LNCaP clone FGC (cell line): Measurements from ENCODE around the gene ABHD5.

Experiments
- DNase-seq: peaks from one replicate; pipeline ENCODE4 v3.0.0-alpha.2; 2011; ENCODE audit warnings: low read depth
- H3K4me3 ChIP-seq: 2 replicates; pipeline ENCODE4 v1.5.1; 2011; ENCODE audit warnings: mild to moderate bottlenecking, low read depth, low read length, control low read depth
- TF ChIP-seq, protein P1 (sequence below): IDR thresholded peaks from 2 replicates; pipeline ENCODE4 v1.5.1; 2012; ENCODE audit warnings: mild to moderate bottlenecking; ENCODE audit not compliant: control insufficient read depth, insufficient read depth; ENCODE audit errors: extremely low read depth

Gene ABHD5

DNA sequence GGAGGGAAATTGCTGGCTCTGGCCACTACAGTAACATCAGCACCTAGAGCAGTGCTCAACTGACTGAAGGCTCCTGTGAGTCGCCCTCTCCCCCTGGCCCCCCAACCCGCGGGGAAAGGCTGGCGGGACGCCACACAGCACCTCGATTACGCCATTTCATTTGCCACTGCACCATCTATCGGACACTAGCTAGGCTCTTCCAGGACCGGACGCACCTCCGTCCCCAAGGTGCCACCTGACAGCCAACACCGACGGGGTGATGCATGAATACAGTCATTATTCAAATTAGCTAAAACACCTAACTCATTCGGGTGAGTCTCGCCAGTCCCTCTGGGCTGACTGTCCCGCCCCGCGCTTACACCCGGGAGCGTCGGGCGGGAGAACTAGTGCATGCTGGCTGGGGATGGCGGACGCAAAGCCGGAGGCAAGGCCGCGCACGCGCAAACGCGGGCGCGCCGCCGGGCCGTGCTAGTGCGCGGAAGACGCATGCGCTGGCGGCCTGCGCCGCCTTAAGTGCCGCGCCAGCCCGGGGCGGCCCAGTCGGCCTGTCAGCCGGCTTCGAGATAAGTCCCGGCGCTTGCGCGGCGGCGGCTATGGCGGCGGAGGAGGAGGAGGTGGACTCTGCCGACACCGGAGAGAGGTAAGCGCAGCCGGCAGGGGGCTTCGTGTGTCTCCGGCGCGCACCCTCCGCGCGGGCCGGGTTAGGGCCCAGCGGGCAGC, at the start of gene ABHD5:
ABHD5 (plus strand) TSS at position 539 of the 720 bp plus-strand sequence; CDS start at position 594, 55 bp downstream.
- H3K4me3 ChIP-seq, result peak within 1 kb of the TSS; percentile 71
- DNase-seq, result peak; percentile 85
- TF ChIP-seq, protein P1, sequence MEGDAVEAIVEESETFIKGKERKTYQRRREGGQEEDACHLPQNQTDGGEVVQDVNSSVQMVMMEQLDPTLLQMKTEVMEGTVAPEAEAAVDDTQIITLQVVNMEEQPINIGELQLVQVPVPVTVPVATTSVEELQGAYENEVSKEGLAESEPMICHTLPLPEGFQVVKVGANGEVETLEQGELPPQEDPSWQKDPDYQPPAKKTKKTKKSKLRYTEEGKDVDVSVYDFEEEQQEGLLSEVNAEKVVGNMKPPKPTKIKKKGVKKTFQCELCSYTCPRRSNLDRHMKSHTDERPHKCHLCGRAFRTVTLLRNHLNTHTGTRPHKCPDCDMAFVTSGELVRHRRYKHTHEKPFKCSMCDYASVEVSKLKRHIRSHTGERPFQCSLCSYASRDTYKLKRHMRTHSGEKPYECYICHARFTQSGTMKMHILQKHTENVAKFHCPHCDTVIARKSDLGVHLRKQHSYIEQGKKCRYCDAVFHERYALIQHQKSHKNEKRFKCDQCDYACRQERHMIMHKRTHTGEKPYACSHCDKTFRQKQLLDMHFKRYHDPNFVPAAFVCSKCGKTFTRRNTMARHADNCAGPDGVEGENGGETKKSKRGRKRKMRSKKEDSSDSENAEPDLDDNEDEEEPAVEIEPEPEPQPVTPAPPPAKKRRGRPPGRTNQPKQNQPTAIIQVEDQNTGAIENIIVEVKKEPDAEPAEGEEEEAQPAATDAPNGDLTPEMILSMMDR, result peak; percentile 36

DNA sequence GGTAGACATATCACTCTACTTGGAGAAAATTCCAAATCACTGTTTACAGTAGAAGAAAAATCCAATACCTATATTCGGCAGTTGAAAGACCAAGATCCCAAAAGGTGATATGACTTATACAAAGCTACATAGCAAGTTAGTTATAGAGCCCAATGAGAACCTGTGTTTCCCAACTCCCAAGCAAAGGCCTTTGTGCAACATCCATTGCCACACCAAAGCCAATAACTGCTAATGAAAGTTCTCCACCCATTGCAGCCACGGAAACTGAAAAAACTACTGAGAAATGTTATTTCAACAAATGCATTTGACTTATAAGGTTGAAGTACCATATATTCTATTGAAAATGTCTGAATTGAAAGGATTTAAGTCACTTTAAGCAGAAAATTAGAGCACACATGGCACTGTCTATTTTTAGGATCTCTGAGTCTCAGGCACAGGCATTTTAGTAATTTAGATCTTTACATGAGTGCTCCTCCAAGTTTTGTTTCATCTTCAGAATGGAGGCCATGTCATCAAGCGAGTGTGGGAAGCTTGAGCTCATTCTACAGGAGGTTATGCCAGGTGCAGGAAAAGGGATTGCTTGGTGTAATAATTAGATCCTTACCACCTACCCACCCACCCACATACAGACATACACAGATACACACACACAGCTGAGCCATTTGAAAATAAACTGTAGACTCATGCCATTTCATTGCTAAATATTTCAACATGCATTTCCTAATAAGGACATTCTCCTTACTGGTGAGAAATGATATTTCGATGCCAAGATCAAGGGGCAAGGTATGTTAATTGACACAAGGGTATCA, 49.2 kb upstream of the ABHD5 start:
- TF ChIP-seq, protein P1, result no peak
- DNase-seq, result no peak
- H3K4me3 ChIP-seq, result no peak overlapping the region

DNA sequence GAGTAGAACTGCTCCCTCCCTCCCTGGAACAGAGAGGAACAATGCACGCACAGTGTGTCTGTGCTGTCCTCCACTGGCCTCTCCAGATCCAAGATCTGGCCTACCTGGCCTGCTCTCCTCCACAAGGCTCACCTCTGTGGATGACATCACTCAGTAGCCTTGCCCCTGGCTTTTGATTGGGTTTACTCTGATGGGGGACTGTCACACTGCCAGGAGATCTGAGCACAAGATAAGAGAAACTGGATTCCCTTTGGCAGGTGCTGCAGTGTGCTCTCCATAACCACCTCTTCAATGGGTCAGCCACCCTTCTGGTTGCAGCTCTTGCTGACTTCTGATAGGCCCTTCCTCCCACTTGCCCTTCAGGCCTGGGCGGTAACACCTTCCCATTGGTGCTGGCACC, 46.3 kb upstream of the ABHD5 start:
- DNase-seq, result peak; percentile 66
- TF ChIP-seq, protein P1, result no peak
- no peak overlapping the region for H3K4me3 ChIP-seq

DNA sequence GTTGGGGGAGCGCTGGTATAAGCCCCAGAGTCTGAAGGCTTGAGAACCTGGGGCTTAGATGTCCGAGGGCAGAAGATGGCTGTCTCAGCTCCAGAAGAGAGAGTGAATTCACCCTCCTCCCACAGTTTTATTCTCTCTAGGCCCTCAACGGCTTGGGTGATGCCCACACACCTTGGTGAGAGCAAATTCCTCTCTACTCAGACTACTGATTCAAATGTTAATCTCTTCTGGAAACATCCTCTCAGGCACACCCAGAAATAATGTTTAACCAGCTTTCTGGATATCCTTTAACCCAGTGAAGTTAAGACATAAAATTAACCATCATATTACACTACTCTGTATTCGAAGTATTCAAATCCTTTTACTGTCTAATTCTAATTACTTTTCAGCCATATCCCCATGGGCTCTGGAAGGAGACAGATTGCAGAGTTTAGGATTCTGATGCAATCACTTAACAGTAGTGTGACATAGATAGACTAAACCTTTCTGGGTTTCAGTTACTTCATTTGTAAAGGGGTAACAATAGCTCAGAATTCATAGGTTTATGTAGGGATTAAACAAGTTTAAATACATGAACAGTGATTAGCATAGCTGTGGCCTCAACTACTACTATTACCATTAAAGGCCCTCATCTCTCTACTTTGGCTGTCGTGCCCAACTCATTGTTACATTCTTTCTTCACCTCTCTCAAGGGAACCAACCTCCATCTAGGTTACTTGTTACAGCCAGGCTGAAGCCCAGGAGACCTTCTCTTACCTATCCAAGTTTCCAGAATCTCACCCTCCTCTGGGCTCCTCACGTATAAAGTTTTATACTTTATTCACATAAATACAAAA, 43.2 kb upstream of the ABHD5 start:
- TF ChIP-seq, protein P1, result no peak
- no peak for DNase-seq
- no peak overlapping the region for H3K4me3 ChIP-seq

DNA sequence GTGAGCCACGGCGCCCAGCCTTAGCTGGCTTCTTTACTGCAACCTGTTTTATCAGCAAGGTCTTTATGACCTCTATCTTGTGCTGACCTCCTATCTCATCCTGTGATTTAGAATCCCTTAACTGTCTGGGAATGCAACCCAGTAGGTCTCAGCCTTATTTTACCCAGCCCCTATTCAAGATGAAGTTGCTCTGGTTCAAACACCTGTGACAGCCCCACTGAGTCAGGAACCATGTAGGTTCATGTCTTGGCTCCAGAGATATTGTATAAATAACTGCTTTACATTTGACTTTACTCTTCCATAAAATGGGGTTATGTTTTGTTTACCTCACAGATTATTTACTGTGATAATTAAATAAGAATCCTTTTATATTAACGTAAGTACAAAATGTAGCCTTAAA, 41.8 kb upstream of the ABHD5 start:
- TF ChIP-seq, protein P1, result no peak

DNA sequence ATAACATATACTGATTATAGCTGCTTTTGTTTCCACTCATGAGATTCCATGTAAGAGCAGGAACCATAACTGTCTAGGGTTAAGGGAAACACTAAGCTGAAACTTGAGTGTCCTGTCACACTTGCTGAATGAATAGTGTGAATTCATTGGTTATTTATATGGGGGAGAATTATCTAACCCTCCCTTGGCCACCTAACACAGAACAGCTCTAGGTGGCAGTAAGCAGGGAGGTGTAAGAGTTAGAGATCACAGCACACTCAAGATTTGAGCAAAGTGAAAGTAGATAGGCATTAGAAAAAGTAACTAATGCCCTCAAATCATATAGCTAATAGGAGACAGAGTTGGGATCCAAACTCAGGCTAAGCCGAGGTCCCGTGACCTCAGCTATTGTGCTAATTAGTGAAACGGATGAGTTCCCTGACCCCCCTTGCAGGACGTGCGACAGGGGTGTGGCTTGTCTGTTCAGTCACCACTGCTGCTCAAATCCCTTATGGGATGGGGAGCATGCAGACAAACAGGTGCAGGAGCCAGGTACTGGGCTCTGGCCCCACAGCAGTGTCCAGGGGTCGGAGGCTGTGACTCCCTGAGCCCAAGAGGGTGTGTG, 41.3 kb upstream of the ABHD5 start:
- TF ChIP-seq, protein P1, result no peak
- no peak overlapping the region for H3K4me3 ChIP-seq
- DNase-seq, result no peak

More for the DNA sequence above, 41.8 kb upstream of the ABHD5 start:
- no peak overlapping the region for H3K4me3 ChIP-seq
- DNase-seq, result no peak
